MM.1S (cell line): ENCODE results near the gene MSL1.

Experiments
- CTCF ChIP-seq: fragments of 300-600 bp; sonication (generic); IDR thresholded peaks from 2 replicates; pipeline ENCODE4 v1.5.1; 2016; ENCODE audit warnings: antibody characterized with exemption, low read length, mixed read lengths
- EZH2 ChIP-seq: fragments of 300-600 bp; sonication (generic); optimal IDR thresholded peaks from 2 replicates; pipeline ENCODE3; 2017; ENCODE audit warnings: low read depth, mild to moderate bottlenecking, antibody characterized with exemption, low read length, mixed read lengths

- no peak for TF ChIP-seq EZH2
- TF ChIP-seq CTCF, result no peak
These were observed 25.6 kb upstream of the MSL1 start for GRCh38 chr17:40095944-40096791.
